ENCODE measurements around the gene GCNT1. TPM values are rescaled to one million over a fixed set of nuclear protein-coding genes. Genes with fewer than 3 reads are reported as not detected.

The GCNT1 gene
- total RNA-seq, 2 experiments from 2014 or later, result 13.3 to 14.4 TPM

- H3K27me3 Mint-ChIP-seq, result no peaks in the 10 kb centered on the region
- no peak for DNase-seq
- no peak overlapping the region for H3K27ac Mint-ChIP-seq
- peaks cover 1% of the 10 kb centered on the region for H3K9me3 Mint-ChIP-seq
- ChIA-PET POLR2A (interaction anchor here (0.6 to 2.0 kb wide), 2 partner anchors 44 to 52 kb away, joined by 3 to 8 read pairs; no protein-coding TSS in a partner anchor), CTCF (interaction anchor here (0.7 kb wide), 1 partner anchor 75 kb away, joined by 3 read pairs; the partner anchor contains the start of gene GCNT1)
- H3K36me3 Mint-ChIP-seq (ENCODE audit: low read depth), result no peaks in the 10 kb centered on the region
- H3K4me3 Mint-ChIP-seq, result no peak overlapping the region
- peaks cover 31% of the 10 kb centered on the region for H3K4me1 Mint-ChIP-seq
These were observed 75.0 kb downstream of the GCNT1 start for GRCh38 chr9:76534026-76534425.

- DNase-seq, result no peak
- Mint-ChIP-seq H3K9me3 (no peaks in the 10 kb centered on the region), H3K27me3 (no peaks in the 10 kb centered on the region), H3K36me3 (ENCODE audit: low read depth) (no peaks in the 10 kb centered on the region), H3K27ac (no peak overlapping the region), H3K4me3 (no peak overlapping the region), H3K4me1 (peaks cover 24% of the 10 kb centered on the region)
- ChIA-PET CTCF (no interaction called here), POLR2A (no interaction called here)
These were observed 78.2 kb downstream of the GCNT1 start for GRCh38 chr9:76537150-76537646.

- no peaks in the 10 kb centered on the region for H3K9me3 Mint-ChIP-seq
- H3K27me3 Mint-ChIP-seq, result no peaks in the 10 kb centered on the region
- H3K36me3 Mint-ChIP-seq (ENCODE audit: low read depth), result no peaks in the 10 kb centered on the region
- H3K4me3 Mint-ChIP-seq, result no peak overlapping the region
- POLR2A ChIA-PET, result no interaction called here
- H3K27ac Mint-ChIP-seq, result no peak overlapping the region
- DNase-seq, result no peak
- peaks cover 8% of the 10 kb centered on the region for H3K4me1 Mint-ChIP-seq
- CTCF ChIA-PET, result no interaction called here
These were observed 80.2 kb downstream of the GCNT1 start for GRCh38 chr9:76539180-76539579.

- H3K36me3 Mint-ChIP-seq (ENCODE audit: low read depth), result no peaks in the 10 kb centered on the region
- H3K9me3 Mint-ChIP-seq, result no peaks in the 10 kb centered on the region
- H3K4me1 Mint-ChIP-seq, result peaks cover 4% of the 10 kb centered on the region
- DNase-seq, result no peak
- H3K27me3 Mint-ChIP-seq, result no peaks in the 10 kb centered on the region
- H3K4me3 Mint-ChIP-seq, result no peak overlapping the region
- no peak overlapping the region for H3K27ac Mint-ChIP-seq
- ChIA-PET POLR2A (no interaction called here), CTCF (interaction anchor here (0.9 kb wide), 1 partner anchor 117 kb away, joined by 3 read pairs; no protein-coding TSS in a partner anchor)
These were observed 83.4 kb downstream of the GCNT1 start for GRCh38 chr9:76542360-76542759.

GRCh38 chr9:76545191-76545590 is 86.2 kb downstream of the GCNT1 start:
- Mint-ChIP-seq H3K27me3 (no peaks in the 10 kb centered on the region), H3K9me3 (no peaks in the 10 kb centered on the region), H3K4me1 (no peaks in the 10 kb centered on the region), H3K27ac (no peak overlapping the region), H3K4me3 (no peak overlapping the region), H3K36me3 (ENCODE audit: low read depth) (no peaks in the 10 kb centered on the region)
- POLR2A ChIA-PET, result no interaction called here
- DNase-seq, result no peak
- CTCF ChIA-PET, result no interaction called here

- peaks cover 2% of the 10 kb centered on the region for H3K27me3 Mint-ChIP-seq
- CTCF ChIA-PET, result no interaction called here
- POLR2A ChIA-PET, result no interaction called here
- H3K4me1 Mint-ChIP-seq, result peaks cover 12% of the 10 kb centered on the region
- H3K36me3 Mint-ChIP-seq (ENCODE audit: low read depth), result no peaks in the 10 kb centered on the region
- H3K27ac Mint-ChIP-seq, result no peak overlapping the region
- H3K9me3 Mint-ChIP-seq, result no peaks in the 10 kb centered on the region
- DNase-seq, result no peak
- no peak overlapping the region for H3K4me3 Mint-ChIP-seq
These were observed 93.2 kb downstream of the GCNT1 start for GRCh38 chr9:76552181-76552580.

- CTCF ChIA-PET, result no interaction called here
These were observed 93.9 kb downstream of the GCNT1 start for GRCh38 chr9:76552751-76553455.

GRCh38 chr9:76553680-76554079 is 94.7 kb downstream of the GCNT1 start:
- peaks cover 12% of the 10 kb centered on the region for H3K4me1 Mint-ChIP-seq
- no peak overlapping the region for H3K4me3 Mint-ChIP-seq
- H3K36me3 Mint-ChIP-seq (ENCODE audit: low read depth), result no peaks in the 10 kb centered on the region
- H3K27me3 Mint-ChIP-seq, result peaks cover 4% of the 10 kb centered on the region
- H3K9me3 Mint-ChIP-seq, result no peaks in the 10 kb centered on the region
- no peak overlapping the region for H3K27ac Mint-ChIP-seq
- ChIA-PET POLR2A (no interaction called here), CTCF (interaction anchor here (0.9 kb wide), 1 partner anchor 105 kb away, joined by 3 read pairs; no protein-coding TSS in a partner anchor)
- no peak for DNase-seq

More at GRCh38 chr9:76552751-76553455, 93.9 kb downstream of the GCNT1 start:
- POLR2A ChIA-PET, result no interaction called here
- no peak overlapping the region for H3K27ac Mint-ChIP-seq
- H3K9me3 Mint-ChIP-seq, result no peaks in the 10 kb centered on the region
- peaks cover 2% of the 10 kb centered on the region for H3K27me3 Mint-ChIP-seq
- H3K4me3 Mint-ChIP-seq, result no peak overlapping the region
- peaks cover 12% of the 10 kb centered on the region for H3K4me1 Mint-ChIP-seq
- H3K36me3 Mint-ChIP-seq (ENCODE audit: low read depth), result no peaks in the 10 kb centered on the region
- no peak for DNase-seq

Other genes starting within 250 kb of the GCNT1 start
- 10 to 100 TPM; 18.4 to 18.7 TPM for gene RFK, start 64.8 kb upstream of the GCNT1 start, total RNA-seq

Data from activated CD4-positive, alpha-beta memory T cell treated with anti-CD3 and anti-CD28 coated beads, Interleukin-2, amount 10 ng/mL, durations not matched to agents 7 days and 5 days (primary cell).